Muscle of leg (tissue), 11 donors: ENCODE results near the gene ST8SIA1. TPM values are rescaled to one million over a fixed set of nuclear protein-coding genes. Genes with fewer than 3 reads are reported as not detected.

Source experiments
- DNase-seq: peaks from one replicate; pipeline ENCODE4 v3.0.0; 2013
- H3K27ac ChIP-seq: one replicate; pipeline ENCODE4 v1.5.1; 2013; ENCODE audit warnings: mild to moderate bottlenecking, low read length, control low read depth
- H3K27me3 ChIP-seq: one replicate; pipeline ENCODE4 v1.6.1; 2013; ENCODE audit warnings: low read length; ENCODE audit not compliant: control insufficient read depth, insufficient read depth
- H3K36me3 ChIP-seq: one replicate; pipeline ENCODE4 v1.6.1; 2013; ENCODE audit warnings: low read length; ENCODE audit not compliant: control insufficient read depth, insufficient read depth
- H3K4me1 ChIP-seq: one replicate; pipeline ENCODE4 v1.6.1; 2013; ENCODE audit warnings: low read length; ENCODE audit not compliant: control insufficient read depth, insufficient read depth
- H3K4me3 ChIP-seq: one replicate; pipeline ENCODE4 v1.5.1; 2013; ENCODE audit warnings: low read length, control low read depth
- H3K9me3 ChIP-seq: replicated peaks from 2 replicates; pipeline ENCODE4 v1.6.1; 2013; ENCODE audit warnings: low read depth, low read length; ENCODE audit not compliant: control insufficient read depth
- WGBS: methylation state at CpG from one replicate; pipeline ENCODE4 v1.1.5; 2013; ENCODE audit warnings: missing lambda C conversion rate; ENCODE audit not compliant: insufficient coverage; 5-methylcytosine and 5-hydroxymethylcytosine counted together
- polyA plus RNA-seq, 8 donors: library from polyadenylated mRNA; unstranded; fragments of 120-200 nt; gene quantifications; one replicate each; pipeline versions ENCODE4 v1.2.1 to v1.2.3, GENCODE V29; 2013; ENCODE audit warnings: inconsistent platforms in 1 of 8, low replicate concordance in 1 of 8; ENCODE audit not compliant: insufficient read length in 8 of 8, insufficient read depth in 1 of 8
- total RNA-seq: library from RNA; stranded (reverse); fragments of 120-200 nt; gene quantifications from one replicate; pipeline ENCODE4 v1.2.4, GENCODE V29; 2013

Gene ST8SIA1
- total and polyA plus RNA-seq, 9 donors = 6.4 to 8.6 (median 7.4) TPM

DNA sequence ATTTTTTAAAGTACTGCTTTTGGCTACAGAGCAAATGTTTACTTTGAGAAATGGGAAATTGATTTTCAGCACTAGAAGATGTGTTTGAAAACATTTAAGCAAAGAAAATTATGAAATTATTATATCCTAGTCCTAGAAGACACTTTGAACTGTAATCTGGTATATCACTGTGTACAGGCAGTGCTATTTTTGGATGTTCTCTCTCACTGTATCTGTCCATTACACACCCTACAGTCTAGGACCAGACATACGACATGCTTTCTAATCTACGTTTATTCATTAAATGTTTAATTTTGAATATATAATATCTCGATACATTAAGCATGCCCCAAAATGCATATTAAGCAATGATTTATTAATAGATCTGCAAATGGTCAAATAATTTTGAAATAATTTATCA is 82.5 kb downstream of the ST8SIA1 start:
- WGBS = no CpG with 5 or more reads among the region's 3 CpGs
- Histone ChIP-seq H3K27ac (no peak overlapping the region), H3K4me1 (peaks cover 17% of the 10 kb centered on the region), H3K9me3 (no peaks in the 10 kb centered on the region), H3K27me3 (no peaks in the 10 kb centered on the region), H3K36me3 (peaks cover 3% of the 10 kb centered on the region), H3K4me3 (no peak overlapping the region)
- DNase-seq = no peak

DNA sequence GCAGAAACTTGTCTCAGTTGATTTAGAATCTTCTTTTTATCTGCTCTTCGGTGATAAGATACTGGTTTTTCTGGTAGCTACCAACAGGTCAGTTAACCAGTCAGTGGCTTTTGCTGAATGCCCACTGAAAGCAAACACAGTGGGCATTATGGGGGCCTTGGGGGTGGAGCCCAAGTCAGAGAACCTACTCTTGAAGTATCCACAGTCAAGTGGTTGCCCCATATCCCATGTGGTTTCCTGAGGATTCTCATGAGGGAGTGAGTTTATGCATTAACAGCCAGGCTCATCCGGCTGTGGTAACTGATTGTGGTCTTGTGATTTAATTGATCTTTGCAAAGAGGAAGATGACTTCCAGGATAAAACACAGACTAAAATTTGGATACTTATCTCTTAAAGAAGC is 83.7 kb downstream of the ST8SIA1 start:
- H3K27ac ChIP-seq = no peak overlapping the region
- no peak for DNase-seq
- no CpG with 5 or more reads among the region's 2 CpGs for WGBS
- H3K4me1 ChIP-seq = peaks cover 12% of the 10 kb centered on the region
- H3K27me3 ChIP-seq = no peaks in the 10 kb centered on the region
- H3K36me3 ChIP-seq = peaks cover 3% of the 10 kb centered on the region
- no peak overlapping the region for H3K4me3 ChIP-seq
- H3K9me3 ChIP-seq = no peaks in the 10 kb centered on the region

DNA sequence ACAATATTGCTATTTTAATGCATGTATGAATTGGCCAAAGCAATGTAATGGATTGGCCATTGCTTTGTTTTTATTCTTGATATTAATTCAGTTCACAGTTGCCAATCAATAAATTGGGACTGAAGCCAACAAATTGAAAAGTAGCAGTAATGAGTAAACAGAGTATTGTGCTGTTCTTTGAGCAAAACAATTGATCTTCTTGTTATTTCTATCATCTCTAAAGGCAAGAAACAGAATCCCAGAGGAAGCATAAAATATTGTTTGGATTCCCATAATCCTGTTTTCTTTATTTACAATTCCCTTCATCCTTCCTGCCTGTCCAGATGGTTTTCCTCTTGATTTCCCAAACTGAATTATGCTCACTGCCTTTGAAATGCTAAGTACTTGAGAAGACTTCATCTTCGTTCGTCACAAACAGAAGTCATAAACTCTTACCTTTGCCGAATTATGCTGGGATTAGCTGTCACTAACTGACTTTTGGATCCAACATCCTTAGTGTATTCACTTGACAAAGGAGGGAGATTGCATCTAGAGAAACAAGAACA is 85.9 kb downstream of the ST8SIA1 start:
- Histone ChIP-seq H3K9me3 (no peaks in the 10 kb centered on the region), H3K4me1 (peaks cover 3% of the 10 kb centered on the region), H3K4me3 (no peak overlapping the region), H3K27ac (peak overlapping the region; percentile 83), H3K36me3 (peaks cover under 1% of the 10 kb centered on the region), H3K27me3 (no peaks in the 10 kb centered on the region)
- WGBS = no CpG with 5 or more reads among the region's 3 CpGs
- DNase-seq = peak; percentile 86

DNA sequence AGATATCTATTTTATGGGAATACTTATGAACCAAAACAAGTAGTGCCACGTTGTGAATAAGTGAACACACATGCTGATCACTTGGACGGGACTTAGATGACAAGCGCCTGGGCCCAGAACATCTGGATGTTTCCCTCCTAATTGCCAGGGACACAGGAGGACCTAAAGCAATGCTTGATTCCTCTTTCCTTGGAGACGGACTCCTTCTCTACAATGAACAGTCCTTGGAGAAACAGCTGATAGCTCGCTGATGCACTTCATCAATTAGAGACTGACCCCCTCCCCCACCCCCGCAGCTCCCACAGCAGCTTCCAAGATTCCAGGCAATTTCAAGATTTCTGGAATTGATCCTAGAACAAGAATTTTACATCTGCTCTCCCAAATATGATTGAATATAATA is 86.4 kb downstream of the ST8SIA1 start:
- WGBS = 27% methylated on average over 5 of the region's 6 CpGs
- no peak overlapping the region for H3K4me3 ChIP-seq
- no peaks in the 10 kb centered on the region for H3K27me3 ChIP-seq
- peak; percentile 93 for DNase-seq
- peak overlapping the region; percentile 83 for H3K27ac ChIP-seq
- H3K4me1 ChIP-seq = peaks cover 3% of the 10 kb centered on the region
- no peaks in the 10 kb centered on the region for H3K36me3 ChIP-seq
- no peaks in the 10 kb centered on the region for H3K9me3 ChIP-seq

DNA sequence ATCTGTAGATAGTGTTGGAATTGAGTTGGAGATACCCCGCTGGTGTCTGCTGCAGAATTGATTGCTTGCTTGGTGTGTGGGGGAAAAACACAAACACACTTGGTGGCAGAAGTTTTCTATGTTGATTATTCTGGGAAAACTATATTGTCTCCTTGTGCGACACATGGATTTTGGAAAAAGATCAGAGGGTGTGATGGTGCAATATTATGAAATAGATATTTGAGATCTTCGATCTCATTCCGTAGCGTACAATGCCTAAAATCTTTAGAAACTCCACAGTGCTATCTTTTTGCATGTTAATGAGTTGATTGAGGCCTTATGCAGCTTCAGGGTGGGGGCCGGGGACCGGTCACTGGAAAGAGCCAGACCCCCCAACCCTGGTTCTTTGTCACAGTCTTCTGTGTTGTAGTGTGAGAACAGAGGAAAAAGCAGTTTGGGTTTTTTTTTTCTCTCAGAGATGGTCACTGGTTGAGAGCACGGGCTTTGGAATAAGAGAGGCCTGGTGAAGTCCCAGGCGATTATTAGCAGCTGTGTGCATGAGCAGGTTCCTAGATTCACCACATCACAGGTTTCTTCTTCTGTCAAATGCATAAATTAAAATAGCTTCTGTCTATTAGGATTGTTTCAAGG is 88.2 kb downstream of the ST8SIA1 start:
- DNase-seq = no peak
- peaks cover 3% of the 10 kb centered on the region for H3K4me1 ChIP-seq
- WGBS = 65% methylated on average over 2 of the region's 9 CpGs
- no peaks in the 10 kb centered on the region for H3K9me3 ChIP-seq
- H3K4me3 ChIP-seq = no peak overlapping the region
- H3K36me3 ChIP-seq = no peaks in the 10 kb centered on the region
- H3K27ac ChIP-seq = no peak overlapping the region
- no peaks in the 10 kb centered on the region for H3K27me3 ChIP-seq

DNA sequence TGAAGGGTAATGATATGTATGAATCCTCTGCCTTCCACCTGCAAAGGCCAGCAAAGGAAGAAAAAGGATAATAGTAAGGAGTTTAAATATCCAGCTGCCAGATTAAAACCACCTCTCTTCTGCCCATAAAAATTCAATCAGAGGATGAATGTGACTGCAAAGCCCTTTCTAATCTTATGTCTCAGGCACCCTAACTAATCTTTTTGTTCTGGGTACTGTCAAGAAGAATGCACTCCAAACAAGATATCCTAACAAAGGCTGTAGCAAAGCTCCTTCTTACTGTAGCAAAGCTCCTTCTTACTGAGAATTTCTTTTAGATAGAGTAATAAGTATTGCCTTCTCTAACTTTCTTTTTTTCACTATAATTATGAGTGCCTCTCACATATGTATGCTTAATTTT is 91.8 kb downstream of the ST8SIA1 start:
- Histone ChIP-seq H3K27ac (no peak overlapping the region), H3K27me3 (no peaks in the 10 kb centered on the region), H3K4me3 (no peak overlapping the region), H3K4me1 (no peaks in the 10 kb centered on the region), H3K9me3 (no peaks in the 10 kb centered on the region), H3K36me3 (no peaks in the 10 kb centered on the region)
- DNase-seq = no peak

DNA sequence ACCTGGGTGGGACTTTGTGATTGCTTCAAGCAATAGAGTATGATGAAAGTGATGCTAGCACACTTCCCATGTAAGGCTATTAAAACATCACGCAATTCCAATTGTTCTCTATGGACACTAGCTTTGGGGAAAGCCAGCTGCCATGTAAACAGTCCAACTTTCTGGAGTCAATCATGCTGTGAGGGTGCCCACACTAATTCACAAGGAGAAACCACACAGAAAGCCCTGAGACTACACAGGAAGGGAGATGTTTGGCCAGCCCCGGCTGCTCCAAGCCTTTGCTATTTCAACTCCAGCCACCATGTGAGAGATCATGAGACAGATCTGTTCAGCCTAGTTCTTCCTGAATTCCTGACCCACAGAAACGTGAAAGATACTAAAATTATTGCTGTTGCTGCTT is 96.3 kb downstream of the ST8SIA1 start:
- WGBS = no CpG with 5 or more reads among the region's 3 CpGs
- DNase-seq = peak; percentile 23
- Histone ChIP-seq H3K9me3 (no peaks in the 10 kb centered on the region), H3K36me3 (no peaks in the 10 kb centered on the region), H3K27me3 (no peaks in the 10 kb centered on the region), H3K4me1 (peaks cover 3% of the 10 kb centered on the region), H3K27ac (no peak overlapping the region), H3K4me3 (no peak overlapping the region)

DNA sequence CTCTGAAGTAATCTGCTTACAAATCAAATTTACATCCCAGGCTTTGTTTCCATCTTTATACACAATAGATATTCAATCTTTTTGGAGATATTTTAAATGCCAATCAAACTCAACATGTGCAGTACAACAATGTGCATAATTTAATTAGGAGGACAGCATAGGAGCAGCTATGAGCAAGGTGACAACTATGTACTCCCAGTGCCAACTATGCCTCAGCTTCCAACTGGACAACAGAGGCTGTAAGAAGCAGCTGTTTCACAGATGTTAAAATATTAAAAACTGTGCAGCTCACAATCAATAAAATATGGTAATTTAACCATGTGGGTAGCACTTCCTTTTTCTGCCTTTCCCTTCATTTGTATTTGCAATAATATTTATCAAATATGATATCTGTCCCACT is 99.9 kb downstream of the ST8SIA1 start:
- Histone ChIP-seq H3K27ac (no peak overlapping the region), H3K4me1 (peaks cover 3% of the 10 kb centered on the region), H3K27me3 (no peaks in the 10 kb centered on the region), H3K4me3 (no peak overlapping the region), H3K9me3 (no peaks in the 10 kb centered on the region), H3K36me3 (no peaks in the 10 kb centered on the region)
- DNase-seq = peak; percentile 81

DNA sequence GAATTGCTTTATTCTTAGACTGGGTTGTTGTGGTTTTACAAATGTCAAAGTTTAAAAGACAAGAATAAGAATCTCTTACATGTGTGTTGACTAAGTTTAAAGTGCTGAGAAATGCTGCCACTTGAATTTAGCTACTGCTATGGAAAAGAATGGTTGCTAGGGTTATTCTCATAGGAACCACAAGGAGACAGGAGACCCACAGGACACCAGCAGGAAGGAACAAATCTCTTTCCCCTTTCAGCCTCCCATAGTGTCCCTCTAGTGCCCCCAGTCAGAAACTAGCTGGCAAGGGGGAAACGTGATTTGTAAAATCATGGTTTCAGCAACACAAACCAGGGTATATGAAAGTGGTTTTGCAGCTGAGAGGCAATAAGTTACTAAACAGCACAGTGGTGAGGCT is 102.7 kb downstream of the ST8SIA1 start:
- H3K36me3 ChIP-seq = no peaks in the 10 kb centered on the region
- peaks cover 3% of the 10 kb centered on the region for H3K4me1 ChIP-seq
- 50% methylated on average over 1 of the region's 1 CpG for WGBS
- H3K9me3 ChIP-seq = no peaks in the 10 kb centered on the region
- H3K4me3 ChIP-seq = no peak overlapping the region
- no peak for DNase-seq
- no peak overlapping the region for H3K27ac ChIP-seq
- no peaks in the 10 kb centered on the region for H3K27me3 ChIP-seq

DNA sequence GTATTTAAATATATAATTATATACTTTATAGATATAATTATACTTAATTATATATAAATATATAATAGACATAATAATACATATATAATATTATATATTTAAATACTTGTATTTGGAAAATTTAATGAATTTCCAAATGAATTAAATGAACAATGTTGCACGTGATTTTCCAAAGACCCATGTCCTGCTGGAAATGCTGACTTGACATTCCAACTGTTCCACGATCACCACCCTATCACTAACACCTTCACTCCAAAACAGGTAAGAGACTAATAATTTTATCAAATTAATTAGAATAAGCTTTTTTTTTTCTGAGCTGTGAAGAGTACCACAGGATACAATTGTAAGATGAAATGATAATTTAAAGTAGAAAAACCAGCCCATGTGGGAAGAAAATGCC is 103.4 kb downstream of the ST8SIA1 start:
- Histone ChIP-seq H3K9me3 (no peaks in the 10 kb centered on the region), H3K4me3 (no peak overlapping the region), H3K27ac (no peak overlapping the region), H3K4me1 (peaks cover 3% of the 10 kb centered on the region), H3K36me3 (no peaks in the 10 kb centered on the region), H3K27me3 (no peaks in the 10 kb centered on the region)
- WGBS = no CpG with 5 or more reads among the region's 2 CpGs
- no peak for DNase-seq

DNA sequence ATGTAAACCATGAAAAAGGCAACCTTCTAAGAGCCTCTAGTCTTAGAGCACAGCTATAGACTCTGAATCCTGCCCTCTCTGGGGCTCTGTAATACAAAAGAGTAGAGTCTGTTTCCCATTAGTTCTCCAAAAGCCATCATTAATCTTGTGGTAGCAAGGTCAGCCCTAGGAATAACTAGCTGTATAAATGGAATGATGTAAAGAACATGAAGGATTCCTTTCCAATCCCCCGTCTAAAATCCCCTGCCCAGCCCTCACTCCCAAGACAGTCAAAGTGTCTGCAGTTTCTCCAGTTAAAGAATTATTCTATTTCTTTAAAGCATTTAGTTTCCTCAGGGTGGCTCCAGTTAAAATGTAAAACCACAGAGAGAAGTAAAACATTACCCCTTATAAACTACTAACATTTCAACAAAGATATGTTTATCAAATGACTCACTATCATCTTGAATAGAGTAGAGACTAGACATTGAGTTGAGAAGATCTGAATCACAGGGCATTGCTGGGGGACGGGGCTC is 104.2 kb downstream of the ST8SIA1 start:
- no peaks in the 10 kb centered on the region for H3K36me3 ChIP-seq
- no peaks in the 10 kb centered on the region for H3K27me3 ChIP-seq
- peak; percentile 47 for DNase-seq
- no CpG with 5 or more reads among the region's 2 CpGs for WGBS
- no peaks in the 10 kb centered on the region for H3K4me1 ChIP-seq
- H3K4me3 ChIP-seq = no peak overlapping the region
- no peaks in the 10 kb centered on the region for H3K9me3 ChIP-seq
- no peak overlapping the region for H3K27ac ChIP-seq
